ENCODE results near the gene RBCK1. TPM values are rescaled to one million over a fixed set of nuclear protein-coding genes. Genes with fewer than 3 reads are reported as not detected.
"Not testable (repeated sequence)": the region's sequence is repeated elsewhere in the genome, so short reads cannot be mapped to it uniquely, and the experiment has no call there.

RBCK1 gene
- total RNA-seq, 1 experiment from 2014 or later: 96.6 TPM

- not testable (repeated sequence) for H4K20me1 ChIP-seq (ENCODE audit: insufficient read depth, low read depth, low read length); H3K9me2 ChIP-seq (replicated peaks; ENCODE audit: insufficient read depth, low read length); H3K36me3 ChIP-seq (ENCODE audit: insufficient read depth, low read length); H3K9ac ChIP-seq (ENCODE audit: low read length); H3K4me1 ChIP-seq (ENCODE audit: low read length); DNase-seq; H3K9me3 ChIP-seq (ENCODE audit: low read length); H3K4me2 ChIP-seq (ENCODE audit: low read depth, low read length, poor library complexity, severe bottlenecking); H2AFZ ChIP-seq (ENCODE audit: low read length); H3K27me3 ChIP-seq (ENCODE audit: low read length); H3K4me3 ChIP-seq (ENCODE audit: low read length); H3K27ac ChIP-seq (ENCODE audit: low read length)
- peaks cover 81% of the 10 kb centered on the region for H3K79me2 ChIP-seq (ENCODE audit: low read length)
These were observed 43.9 kb downstream of the RBCK1 start for GRCh38 chr20:452021-452420.

GRCh38 chr20:454951-455350 lies 46.9 kb downstream of the RBCK1 start:
- DNase-seq: no peak
- no peak overlapping the region for H3K4me2 ChIP-seq (ENCODE audit: low read depth, low read length, poor library complexity, severe bottlenecking)
- no peaks in the 10 kb centered on the region for H3K27me3 ChIP-seq (ENCODE audit: low read length)
- H4K20me1 ChIP-seq (ENCODE audit: insufficient read depth, low read depth, low read length): 0 out of 2 replicates have a peak, but pooled peaks cover under 1% of the 10 kb centered on the region
- H3K4me3 ChIP-seq (ENCODE audit: low read length): no peak overlapping the region
- peaks cover 90% of the 10 kb centered on the region for H3K79me2 ChIP-seq (ENCODE audit: low read length)
- no peaks in the 10 kb centered on the region for H3K9me2 ChIP-seq (replicated peaks; ENCODE audit: insufficient read depth, low read length)
- no peak overlapping the region for H3K27ac ChIP-seq (ENCODE audit: low read length)
- no peaks in the 10 kb centered on the region for H3K9me3 ChIP-seq (ENCODE audit: low read length)
- peaks cover 4% of the 10 kb centered on the region for H3K4me1 ChIP-seq (ENCODE audit: low read length)
- H3K36me3 ChIP-seq (ENCODE audit: insufficient read depth, low read length): no peaks in the 10 kb centered on the region
- no peak overlapping the region for H2AFZ ChIP-seq (ENCODE audit: low read length)
- no peak overlapping the region for H3K9ac ChIP-seq (ENCODE audit: low read length)

GRCh38 chr20:458776-459175 lies 50.7 kb downstream of the RBCK1 start:
- Histone ChIP-seq H3K79me2 (ENCODE audit: low read length) (peaks cover 75% of the 10 kb centered on the region), H3K27me3 (ENCODE audit: low read length) (no peaks in the 10 kb centered on the region), H3K27ac (ENCODE audit: low read length) (no peak overlapping the region), H3K4me1 (ENCODE audit: low read length) (peaks cover 28% of the 10 kb centered on the region), H3K4me3 (ENCODE audit: low read length) (no peak overlapping the region), H3K9ac (ENCODE audit: low read length) (no peak overlapping the region), H3K9me3 (ENCODE audit: low read length) (no peaks in the 10 kb centered on the region), H3K4me2 (ENCODE audit: low read depth, low read length, poor library complexity, severe bottlenecking) (no peak overlapping the region), H2AFZ (ENCODE audit: low read length) (no peak overlapping the region), H4K20me1 (ENCODE audit: insufficient read depth, low read depth, low read length) (peaks cover 4% of the 10 kb centered on the region; the same call in 1 of the 2 replicates), H3K9me2 (replicated peaks; ENCODE audit: insufficient read depth, low read length) (no peaks in the 10 kb centered on the region), H3K36me3 (ENCODE audit: insufficient read depth, low read length) (no peaks in the 10 kb centered on the region)
- DNase-seq: no peak

- peak overlapping the region; percentile 45 for H3K9ac ChIP-seq (ENCODE audit: low read length)
- H3K9me2 ChIP-seq (replicated peaks; ENCODE audit: insufficient read depth, low read length): no peaks in the 10 kb centered on the region
- no peaks in the 10 kb centered on the region for H3K27me3 ChIP-seq (ENCODE audit: low read length)
- peak overlapping the region; percentile 71 for H3K4me3 ChIP-seq (ENCODE audit: low read length)
- peaks cover 28% of the 10 kb centered on the region for H3K4me1 ChIP-seq (ENCODE audit: low read length)
- H3K36me3 ChIP-seq (ENCODE audit: insufficient read depth, low read length): no peaks in the 10 kb centered on the region
- peaks cover 63% of the 10 kb centered on the region for H3K79me2 ChIP-seq (ENCODE audit: low read length)
- H3K4me2 ChIP-seq (ENCODE audit: low read depth, low read length, poor library complexity, severe bottlenecking): peak overlapping the region; percentile 89
- no peaks in the 10 kb centered on the region for H3K9me3 ChIP-seq (ENCODE audit: low read length)
- H3K27ac ChIP-seq (ENCODE audit: low read length): no peak overlapping the region
- DNase-seq: no peak
- H4K20me1 ChIP-seq (ENCODE audit: insufficient read depth, low read depth, low read length): peaks cover 4% of the 10 kb centered on the region; the same call in 1 of the 2 replicates
- no peak overlapping the region for H2AFZ ChIP-seq (ENCODE audit: low read length)
These were observed 52.1 kb downstream of the RBCK1 start for GRCh38 chr20:460180-460579.

- Histone ChIP-seq H3K4me1 (ENCODE audit: low read length) (peaks cover 28% of the 10 kb centered on the region), H3K4me2 (ENCODE audit: low read depth, low read length, poor library complexity, severe bottlenecking) (peak overlapping the region; percentile 89), H3K27ac (ENCODE audit: low read length) (no peak overlapping the region), H3K36me3 (ENCODE audit: insufficient read depth, low read length) (no peaks in the 10 kb centered on the region), H3K9me2 (replicated peaks; ENCODE audit: insufficient read depth, low read length) (no peaks in the 10 kb centered on the region), H2AFZ (ENCODE audit: low read length) (no peak overlapping the region), H4K20me1 (ENCODE audit: insufficient read depth, low read depth, low read length) (peaks cover 4% of the 10 kb centered on the region; the same call in 1 of the 2 replicates), H3K27me3 (ENCODE audit: low read length) (no peaks in the 10 kb centered on the region), H3K9me3 (ENCODE audit: low read length) (no peaks in the 10 kb centered on the region), H3K9ac (ENCODE audit: low read length) (peak overlapping the region; percentile 45), H3K79me2 (ENCODE audit: low read length) (peaks cover 62% of the 10 kb centered on the region), H3K4me3 (ENCODE audit: low read length) (peak overlapping the region; percentile 71)
- DNase-seq: no peak
These were observed 52.6 kb downstream of the RBCK1 start for GRCh38 chr20:460707-461106.

- H2AFZ ChIP-seq (ENCODE audit: low read length): no peak overlapping the region
- peaks cover 28% of the 10 kb centered on the region for H3K4me1 ChIP-seq (ENCODE audit: low read length)
- H3K27ac ChIP-seq (ENCODE audit: low read length): peak overlapping the region; percentile 40
- H3K9me3 ChIP-seq (ENCODE audit: low read length): no peaks in the 10 kb centered on the region
- no peaks in the 10 kb centered on the region for H3K9me2 ChIP-seq (replicated peaks; ENCODE audit: insufficient read depth, low read length)
- H3K27me3 ChIP-seq (ENCODE audit: low read length): no peaks in the 10 kb centered on the region
- peaks cover 4% of the 10 kb centered on the region; the same call in 1 of the 2 replicates for H4K20me1 ChIP-seq (ENCODE audit: insufficient read depth, low read depth, low read length)
- H3K4me2 ChIP-seq (ENCODE audit: low read depth, low read length, poor library complexity, severe bottlenecking): peak overlapping the region; percentile 89
- DNase-seq: peak; percentile 68
- H3K4me3 ChIP-seq (ENCODE audit: low read length): peak overlapping the region; percentile 71
- H3K9ac ChIP-seq (ENCODE audit: low read length): peak overlapping the region; percentile 91
- peaks cover 54% of the 10 kb centered on the region for H3K79me2 ChIP-seq (ENCODE audit: low read length)
- H3K36me3 ChIP-seq (ENCODE audit: insufficient read depth, low read length): no peaks in the 10 kb centered on the region
These were observed 53.4 kb downstream of the RBCK1 start for GRCh38 chr20:461254-462198.

GRCh38 chr20:462199-462991 lies 54.3 kb downstream of the RBCK1 start, which contains the start of gene TBC1D20:
TBC1D20 (minus strand) TSS chr20:462533; CDS start chr20:462405, 128 bp downstream.
- H3K9me3 ChIP-seq (ENCODE audit: low read length): no peaks in the 10 kb centered on the region
- H2AFZ ChIP-seq (ENCODE audit: low read length): peak within 1 kb of the TSS; percentile 78
- H3K27ac ChIP-seq (ENCODE audit: low read length): peak within 1 kb of the TSS; percentile 40
- no peaks in the 10 kb centered on the region for H3K9me2 ChIP-seq (replicated peaks; ENCODE audit: insufficient read depth, low read length)
- no peaks in the 10 kb centered on the region for H3K27me3 ChIP-seq (ENCODE audit: low read length)
- H3K9ac ChIP-seq (ENCODE audit: low read length): peak within 1 kb of the TSS; percentile 91
- H3K4me3 ChIP-seq (ENCODE audit: low read length): peak within 1 kb of the TSS; percentile 71
- peak within 1 kb of the TSS; percentile 89 for H3K4me2 ChIP-seq (ENCODE audit: low read depth, low read length, poor library complexity, severe bottlenecking)
- peaks cover 47% of the 10 kb centered on the region for H3K79me2 ChIP-seq (ENCODE audit: low read length)
- H3K4me1 ChIP-seq (ENCODE audit: low read length): peaks cover 28% of the 10 kb centered on the region
- no peaks in the 10 kb centered on the region for H3K36me3 ChIP-seq (ENCODE audit: insufficient read depth, low read length)
- H4K20me1 ChIP-seq (ENCODE audit: insufficient read depth, low read depth, low read length): peaks cover 4% of the 10 kb centered on the region; the same call in 1 of the 2 replicates
- peak; percentile 96 for DNase-seq

- H3K9ac ChIP-seq (ENCODE audit: low read length): no peak overlapping the region
- no peaks in the 10 kb centered on the region for H3K36me3 ChIP-seq (ENCODE audit: insufficient read depth, low read length)
- no peaks in the 10 kb centered on the region for H3K79me2 ChIP-seq (ENCODE audit: low read length)
- H2AFZ ChIP-seq (ENCODE audit: low read length): no peak overlapping the region
- no peak overlapping the region for H3K4me3 ChIP-seq (ENCODE audit: low read length)
- H3K27me3 ChIP-seq (ENCODE audit: low read length): no peaks in the 10 kb centered on the region
- no peak overlapping the region for H3K4me2 ChIP-seq (ENCODE audit: low read depth, low read length, poor library complexity, severe bottlenecking)
- H3K4me1 ChIP-seq (ENCODE audit: low read length): peaks cover 5% of the 10 kb centered on the region
- no peaks in the 10 kb centered on the region for H3K9me3 ChIP-seq (ENCODE audit: low read length)
- no peak overlapping the region for H3K27ac ChIP-seq (ENCODE audit: low read length)
- no peaks in the 10 kb centered on the region for H3K9me2 ChIP-seq (replicated peaks; ENCODE audit: insufficient read depth, low read length)
- no peaks in the 10 kb centered on the region for H4K20me1 ChIP-seq (ENCODE audit: insufficient read depth, low read depth, low read length)
- DNase-seq: no peak
These were observed 59.7 kb downstream of the RBCK1 start for GRCh38 chr20:467755-468154.
